HCT116 (cell line): ENCODE data around the gene CCP110. TPM values are rescaled to one million over a fixed set of nuclear protein-coding genes. Genes with fewer than 3 reads are reported as not detected.

Source experiments
- ATAC-seq: fragments of 200-7000 bp; cut with Tn5 transposase; 2 replicates; pipeline ENCODE4 v1.9.1; 2020; ENCODE audit warnings: mild to moderate bottlenecking, moderate library complexity
- BruUV-seq: library from RNA; stranded (reverse); fragments of 400-500 nt; replicated peaks from 2 replicates; lab custom pipeline; 2021; lab: Mats Ljungman, UMichigan
- CTCF ChIA-PET: fragments of 300-600 bp; sonication (Branson Sonifier 250); formaldehyde crosslinking; loops from one replicate; lab custom pipeline; 2021; ENCODE audit warnings: antibody characterized with exemption; lab: Charles Lee
- POLR2A ChIA-PET: fragments of 300-600, 350-600 bp; sonication (Branson Sonifier 250); formaldehyde crosslinking; loops from one replicate; lab custom pipeline; 2021; ENCODE audit warnings: antibody characterized with exemption; lab: Charles Lee
- RAD21 ChIA-PET, 2 experiments: fragments of 300-600 bp; sonication (Branson Sonifier 250); formaldehyde crosslinking; loops; one replicate each; lab custom pipeline; 2023; ENCODE audit warnings: low total read pairs in 2 of 2; ENCODE audit not compliant: uncharacterized antibody in 2 of 2, unreplicated experiment in 2 of 2, low non-redundant PET in 1 of 2; lab: Charles Lee
- DNase-seq: peaks from one replicate; pipeline ENCODE4 v3.0.0-alpha.2; 2010; ENCODE audit warnings: low read depth, low spot score
- H2AFZ ChIP-seq: fragments of 200-600 bp; shearing (Covaris generic), sonication (generic); 2 replicates; pipeline ENCODE4 v1.6.1; 2017; ENCODE audit warnings: low read depth, mixed run types, mixed read lengths, antibody characterized with exemption, low read length; ENCODE audit not compliant: poor library complexity, severe bottlenecking
- H3K27ac ChIP-seq: 2 replicates; pipeline ENCODE4 v1.5.1; 2012; ENCODE audit warnings: low read depth, low read length
- H3K27me3 ChIP-seq: fragments of 200-600 bp; sonication (generic); 2 replicates; pipeline ENCODE4 v1.6.1; 2016; ENCODE audit warnings: mixed run types, low read length, mixed read lengths; ENCODE audit not compliant: insufficient read depth
- H3K36me3 ChIP-seq, 2 experiments: fragments of 200-500 bp in 1 of 2; fragments of 200-600 bp in 1 of 2; sonication (Bioruptor generic) in 1 of 2; sonication (generic) in 1 of 2; 2 replicates each; pipeline versions ENCODE4 v1.5.1 to v1.6.1; 2014 to 2016; ENCODE audit warnings: low read length in 2 of 2, inconsistent platforms in 1 of 2, mixed read lengths in 1 of 2, mixed run types in 1 of 2; ENCODE audit not compliant: insufficient read depth in 2 of 2, control insufficient read depth in 1 of 2
- H3K4me1 ChIP-seq, 2 experiments: fragments of 200-600 bp in 1 of 2; sonication (generic) in 1 of 2; 2 replicates each; pipeline versions ENCODE4 v1.5.1 to v1.6.1; 2012 to 2017; ENCODE audit warnings: low read length in 2 of 2, inconsistent platforms in 1 of 2, mild to moderate bottlenecking in 1 of 2, mixed read lengths in 1 of 2, mixed run types in 1 of 2, moderate library complexity in 1 of 2; ENCODE audit not compliant: insufficient read depth in 2 of 2, control insufficient read depth in 1 of 2
- H3K4me2 ChIP-seq: fragments of 200-600 bp; sonication (generic); 2 replicates; pipeline ENCODE4 v1.6.1; 2017; ENCODE audit warnings: mixed run types, low read length, mixed read lengths
- H3K4me3 ChIP-seq, 2 experiments: fragments of 200-600 bp in 1 of 2; sonication (generic) in 1 of 2; replicated peaks in 1 of 2; 2 replicates each; pipeline ENCODE4 v1.5.1; 2011 to 2016; ENCODE audit warnings: low read length in 2 of 2, control low read depth in 1 of 2, low read depth in 1 of 2, mild to moderate bottlenecking in 1 of 2, mixed read lengths in 1 of 2, mixed run types in 1 of 2
- H3K79me2 ChIP-seq: fragments of 200-600 bp; sonication (generic); 2 replicates; pipeline ENCODE4 v1.6.1; 2017; ENCODE audit warnings: mild to moderate bottlenecking, mixed run types, low read length, moderate library complexity, mixed read lengths; ENCODE audit not compliant: insufficient read depth
- H3K9ac ChIP-seq: fragments of 200-600 bp; sonication (generic); 2 replicates; pipeline ENCODE4 v1.6.1; 2016; ENCODE audit warnings: low read length, mixed read lengths
- H3K9me2 ChIP-seq: fragments of 200-600 bp; sonication (generic), shearing (Covaris generic); 2 replicates; pipeline ENCODE4 v1.6.1; 2017; ENCODE audit warnings: mixed run types, mild to moderate bottlenecking, moderate library complexity; ENCODE audit not compliant: insufficient read depth
- H3K9me3 ChIP-seq, 2 experiments: fragments of 200-500 bp in 1 of 2; fragments of 200-600 bp in 1 of 2; sonication (Bioruptor generic) in 1 of 2; sonication (generic) in 1 of 2; 2 replicates each; pipeline ENCODE4 v1.6.1; 2014 to 2017; ENCODE audit warnings: low read length in 2 of 2, mixed read lengths in 2 of 2, inconsistent platforms in 1 of 2, low read depth in 1 of 2, mild to moderate bottlenecking in 1 of 2, mixed run types in 1 of 2, moderate library complexity in 1 of 2; ENCODE audit not compliant: control insufficient read depth in 1 of 2, insufficient read depth in 1 of 2
- H4K20me1 ChIP-seq: fragments of 200-600 bp; sonication (generic), shearing (Covaris generic); 2 replicates; pipeline ENCODE4 v1.6.1; 2017; ENCODE audit warnings: mixed run types, mild to moderate bottlenecking, moderate library complexity; ENCODE audit not compliant: insufficient read depth
- CEBPB ChIP-seq: IDR thresholded peaks from 2 replicates; pipeline ENCODE4 v1.6.1; 2012; ENCODE audit warnings: low read depth
- EGR1 ChIP-seq: IDR thresholded peaks from 2 replicates; pipeline ENCODE4 v1.6.1; 2012; ENCODE audit warnings: low read depth
- JUND ChIP-seq: IDR thresholded peaks from 2 replicates; pipeline ENCODE4 v1.6.1; 2012
- POLR2AphosphoS5 ChIP-seq: IDR thresholded peaks from 2 replicates; pipeline ENCODE4 v1.6.1; 2011; ENCODE audit warnings: mild to moderate bottlenecking, low read depth, low read length, moderate library complexity
- RAD21 ChIP-seq: IDR thresholded peaks from 2 replicates; pipeline ENCODE4 v1.6.1; 2012; ENCODE audit warnings: low read depth, mild to moderate bottlenecking
- REST ChIP-seq: IDR thresholded peaks from 2 replicates; pipeline ENCODE4 v1.6.1; 2012; ENCODE audit warnings: low read depth
- TCF7L2 ChIP-seq: IDR thresholded peaks from 2 replicates; pipeline ENCODE4 v1.7.0; 2011; ENCODE audit warnings: borderline replicate concordance, inconsistent platforms; ENCODE audit not compliant: insufficient read depth, insufficient read length; ENCODE audit errors: extremely low read depth
- YY1 ChIP-seq: IDR thresholded peaks from 2 replicates; pipeline ENCODE4 v1.6.1; 2011; ENCODE audit warnings: low read length, low read depth, moderate library complexity, mild to moderate bottlenecking; ENCODE audit not compliant: insufficient replicate concordance; ENCODE audit errors: extremely low read depth
- intact Hi-C: fragments of 100-400 bp; cut with micrococcal nuclease; formaldehyde crosslinking; loops from 2 replicates; pipeline ENCODE4 v1.10.0; 2022
- total RNA-seq: library from RNA; stranded (reverse); gene quantifications from one replicate; pipeline ENCODE4 v1.2.1, GENCODE V29; 2021; ENCODE audit not compliant: unreplicated experiment
- TF ChIP-seq, protein P1 (sequence below), 3 experiments: fragments of 200-600 bp in 1 of 3; sonication (generic) in 1 of 3; IDR thresholded peaks in 2 of 3; conservative IDR thresholded peaks in 1 of 3; 2 replicates each; pipeline ENCODE4 v1.5.1; 2012 to 2017; ENCODE audit warnings: low read depth in 2 of 3, low read length in 2 of 3, antibody characterized with exemption in 1 of 3, borderline replicate concordance in 1 of 3, control low read depth in 1 of 3, mild to moderate bottlenecking in 1 of 3, mixed read lengths in 1 of 3, mixed run types in 1 of 3, moderate library complexity in 1 of 3; ENCODE audit not compliant: insufficient read depth in 1 of 3

CCP110 gene
- total RNA-seq, 1 experiment from 2014 or later, result 21.4 TPM

- Histone ChIP-seq H4K20me1 (no peaks in the 10 kb centered on the region), H3K9ac (no peak overlapping the region), H2AFZ (no peak overlapping the region), H3K4me1 (peaks cover 0 to 6% of the 10 kb centered on the region in 2 experiments; a peak in 2 of 4 replicates), H3K9me3 (no peaks in the 10 kb centered on the region), H3K36me3 (no peaks in the 10 kb centered on the region), H3K9me2 (no peaks in the 10 kb centered on the region), H3K79me2 (no peaks in the 10 kb centered on the region), H3K27ac (no peak overlapping the region), H3K4me2 (no peak overlapping the region)
- no TSS peak for BruUV-seq
- DNase-seq (no peak), ATAC-seq (no peak)
- POLR2A ChIA-PET, result no interaction called here
- RAD21 ChIA-PET, result no interaction called here
- CTCF ChIA-PET, result interaction anchor here (0.7 to 1.0 kb wide), 5 partner anchors 11 to 740 kb away, joined by 3 to 4 read pairs (median 4); no protein-coding TSS in a partner anchor
- TF ChIP-seq, protein P1, sequence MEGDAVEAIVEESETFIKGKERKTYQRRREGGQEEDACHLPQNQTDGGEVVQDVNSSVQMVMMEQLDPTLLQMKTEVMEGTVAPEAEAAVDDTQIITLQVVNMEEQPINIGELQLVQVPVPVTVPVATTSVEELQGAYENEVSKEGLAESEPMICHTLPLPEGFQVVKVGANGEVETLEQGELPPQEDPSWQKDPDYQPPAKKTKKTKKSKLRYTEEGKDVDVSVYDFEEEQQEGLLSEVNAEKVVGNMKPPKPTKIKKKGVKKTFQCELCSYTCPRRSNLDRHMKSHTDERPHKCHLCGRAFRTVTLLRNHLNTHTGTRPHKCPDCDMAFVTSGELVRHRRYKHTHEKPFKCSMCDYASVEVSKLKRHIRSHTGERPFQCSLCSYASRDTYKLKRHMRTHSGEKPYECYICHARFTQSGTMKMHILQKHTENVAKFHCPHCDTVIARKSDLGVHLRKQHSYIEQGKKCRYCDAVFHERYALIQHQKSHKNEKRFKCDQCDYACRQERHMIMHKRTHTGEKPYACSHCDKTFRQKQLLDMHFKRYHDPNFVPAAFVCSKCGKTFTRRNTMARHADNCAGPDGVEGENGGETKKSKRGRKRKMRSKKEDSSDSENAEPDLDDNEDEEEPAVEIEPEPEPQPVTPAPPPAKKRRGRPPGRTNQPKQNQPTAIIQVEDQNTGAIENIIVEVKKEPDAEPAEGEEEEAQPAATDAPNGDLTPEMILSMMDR (IDR thresholded peaks at IDR 0.05 in 2 of 3, conservative IDR thresholded peaks at IDR 0.05 in 1 of 3; ENCODE audit: borderline replicate concordance in 1 of 3, insufficient read depth in 1 of 3, low read depth in 2 of 3, low read length in 2 of 3), result no peak
- TF ChIP-seq REST (no peak), JUND (no peak), YY1 (no peak), CEBPB (no peak), RAD21 (no peak), TCF7L2 (no peak), EGR1 (no peak), POLR2AphosphoS5 (no peak)
- TF ChIP-seq, all 23 proteins: peak for 0
- Histone ChIP-seq H3K27me3 (no peaks in the 10 kb centered on the region), H3K4me3 (no peak overlapping the region)
- intact Hi-C loops, result no loop called here
Measured at GRCh38 chr16:19560078-19560477, 36.3 kb downstream of the CCP110 start.
